C4-2B (cell line): Measurements from ENCODE around the gene C13orf46.

Source experiments
- H3K27ac ChIP-seq: fragments of 450-650 bp; 2 replicates; pipeline ENCODE4 v1.5.1; 2017
- ZFX ChIP-seq: fragments of 450-650 bp; IDR thresholded peaks from 2 replicates; pipeline ENCODE4 v1.6.1; 2017
- TF ChIP-seq, protein P1 (sequence below): fragments of 450-650 bp; conservative IDR thresholded peaks from 2 replicates; pipeline ENCODE4 v1.5.1; 2017; ENCODE audit warnings: mild to moderate bottlenecking

C13orf46 gene

DNA sequence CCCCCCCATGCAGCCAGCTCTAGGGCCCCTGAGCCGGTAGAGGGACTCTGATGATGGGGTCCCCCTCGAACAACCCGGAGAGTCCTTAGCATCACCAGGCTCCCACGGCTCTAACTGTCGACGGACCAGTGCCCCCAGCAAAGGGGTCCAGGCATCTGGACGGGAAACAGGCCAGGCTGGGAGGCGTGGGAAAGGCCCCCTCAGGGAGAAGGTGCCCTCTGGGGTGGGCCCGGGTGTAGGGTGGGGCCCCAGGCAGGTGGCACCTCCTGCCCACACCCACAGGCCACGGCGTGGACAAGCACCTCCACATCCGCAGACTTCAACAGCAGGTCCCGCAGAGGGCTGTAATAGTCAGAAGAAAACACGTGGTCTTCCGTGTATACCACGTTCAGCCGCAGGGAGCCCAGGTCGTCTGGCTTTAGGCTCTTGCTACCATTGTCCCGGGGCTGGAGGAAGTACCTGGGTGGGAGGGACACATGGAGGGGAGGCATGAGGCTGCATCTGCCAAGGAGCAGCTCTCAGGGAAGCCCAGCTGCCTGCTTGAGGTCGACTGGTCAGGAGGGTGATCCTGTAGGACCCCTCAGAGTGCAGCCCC, 44.7 kb upstream of the C13orf46 start:
- no peak overlapping the region for H3K27ac ChIP-seq
- TF ChIP-seq, protein P1, sequence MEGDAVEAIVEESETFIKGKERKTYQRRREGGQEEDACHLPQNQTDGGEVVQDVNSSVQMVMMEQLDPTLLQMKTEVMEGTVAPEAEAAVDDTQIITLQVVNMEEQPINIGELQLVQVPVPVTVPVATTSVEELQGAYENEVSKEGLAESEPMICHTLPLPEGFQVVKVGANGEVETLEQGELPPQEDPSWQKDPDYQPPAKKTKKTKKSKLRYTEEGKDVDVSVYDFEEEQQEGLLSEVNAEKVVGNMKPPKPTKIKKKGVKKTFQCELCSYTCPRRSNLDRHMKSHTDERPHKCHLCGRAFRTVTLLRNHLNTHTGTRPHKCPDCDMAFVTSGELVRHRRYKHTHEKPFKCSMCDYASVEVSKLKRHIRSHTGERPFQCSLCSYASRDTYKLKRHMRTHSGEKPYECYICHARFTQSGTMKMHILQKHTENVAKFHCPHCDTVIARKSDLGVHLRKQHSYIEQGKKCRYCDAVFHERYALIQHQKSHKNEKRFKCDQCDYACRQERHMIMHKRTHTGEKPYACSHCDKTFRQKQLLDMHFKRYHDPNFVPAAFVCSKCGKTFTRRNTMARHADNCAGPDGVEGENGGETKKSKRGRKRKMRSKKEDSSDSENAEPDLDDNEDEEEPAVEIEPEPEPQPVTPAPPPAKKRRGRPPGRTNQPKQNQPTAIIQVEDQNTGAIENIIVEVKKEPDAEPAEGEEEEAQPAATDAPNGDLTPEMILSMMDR: no peak
- TF ChIP-seq ZFX: no peak

DNA sequence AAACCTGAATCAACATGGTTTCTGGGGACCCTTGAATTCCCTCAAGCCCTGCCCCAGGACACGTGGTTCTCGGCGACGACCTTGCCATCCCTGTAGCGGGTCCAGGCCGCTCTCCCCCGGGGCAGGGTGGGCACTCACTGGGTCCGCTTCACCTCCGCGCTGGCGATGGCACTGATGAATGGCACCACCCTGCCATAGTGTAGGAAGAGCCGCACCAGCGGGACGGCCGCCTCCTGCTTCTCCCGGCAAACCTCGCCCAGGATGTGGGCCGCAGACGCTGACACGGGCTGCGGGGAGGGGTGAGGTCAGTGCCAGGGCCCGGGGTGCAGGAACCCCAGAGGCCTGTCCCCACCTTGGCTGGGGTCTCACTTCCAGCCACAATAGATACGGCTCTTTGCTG, 44.1 kb upstream of the C13orf46 start:
- H3K27ac ChIP-seq: no peak overlapping the region
- no peak for TF ChIP-seq ZFX
- TF ChIP-seq, protein P1: no peak

DNA sequence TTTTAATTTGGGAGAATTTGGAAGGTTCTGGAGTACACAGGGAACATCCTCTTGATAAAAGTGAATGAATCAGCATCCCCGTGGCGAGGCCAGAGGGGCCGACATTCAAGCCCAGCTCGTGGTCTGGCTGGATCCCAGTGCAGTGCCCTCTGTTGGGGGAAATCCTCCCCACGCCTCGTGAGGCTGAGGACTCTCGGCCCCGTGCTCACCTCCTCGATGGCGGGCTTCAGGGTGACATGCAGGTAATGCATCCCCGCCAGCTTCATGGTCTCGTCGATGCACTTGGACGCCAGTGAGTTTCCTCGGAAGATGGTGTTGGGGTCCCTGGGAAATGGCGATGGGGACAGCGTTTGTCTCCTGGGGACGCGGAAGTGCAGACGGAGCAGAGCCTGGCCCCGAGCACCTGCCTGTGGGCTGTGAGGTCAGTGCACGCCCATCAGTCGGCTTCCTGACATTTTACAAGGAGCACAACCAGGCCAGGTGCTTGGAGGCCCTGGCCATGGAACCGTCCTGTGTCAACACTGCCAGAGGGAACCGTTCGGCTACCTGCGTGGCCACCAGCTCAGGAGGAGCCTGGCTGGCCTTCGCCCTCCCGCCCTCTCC, 43.3 kb upstream of the C13orf46 start:
- no peak overlapping the region for H3K27ac ChIP-seq
- TF ChIP-seq, protein P1: no peak

DNA sequence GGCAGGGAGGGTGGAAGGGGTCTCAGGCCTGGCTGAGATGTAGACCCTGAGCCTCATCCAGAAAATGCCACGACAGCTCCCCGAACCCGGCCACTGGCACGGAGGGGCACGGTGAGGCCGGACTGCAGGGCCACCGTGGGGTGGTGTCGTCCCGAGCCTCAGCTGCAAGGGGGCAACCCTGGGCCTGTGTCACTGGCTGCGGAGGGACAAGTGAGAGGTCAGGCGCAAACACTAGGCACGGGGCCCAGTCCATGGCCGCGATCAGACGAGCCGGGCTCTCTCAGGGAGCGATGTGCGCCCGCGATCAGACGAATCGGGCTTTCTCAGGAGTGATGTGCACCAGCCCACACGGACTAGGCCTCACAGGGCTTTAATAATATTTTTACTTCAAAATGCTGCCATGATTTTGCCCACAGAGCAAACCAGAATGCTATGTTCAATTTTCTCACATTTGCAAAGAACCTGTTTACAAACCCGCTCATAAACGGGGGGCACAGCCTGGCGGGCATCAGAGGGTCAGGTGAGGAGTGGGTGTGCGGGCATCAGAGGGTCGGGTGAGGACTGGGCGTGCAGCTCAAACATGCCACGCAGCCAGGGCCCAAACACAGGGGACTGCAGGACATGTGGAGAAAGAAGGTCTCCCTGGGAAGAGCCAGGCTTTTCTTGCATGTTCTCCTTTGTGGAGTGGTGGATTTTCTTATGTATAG, 42.6 kb upstream of the C13orf46 start:
- TF ChIP-seq ZFX: no peak
- TF ChIP-seq, protein P1: no peak
- H3K27ac ChIP-seq: no peak overlapping the region

DNA sequence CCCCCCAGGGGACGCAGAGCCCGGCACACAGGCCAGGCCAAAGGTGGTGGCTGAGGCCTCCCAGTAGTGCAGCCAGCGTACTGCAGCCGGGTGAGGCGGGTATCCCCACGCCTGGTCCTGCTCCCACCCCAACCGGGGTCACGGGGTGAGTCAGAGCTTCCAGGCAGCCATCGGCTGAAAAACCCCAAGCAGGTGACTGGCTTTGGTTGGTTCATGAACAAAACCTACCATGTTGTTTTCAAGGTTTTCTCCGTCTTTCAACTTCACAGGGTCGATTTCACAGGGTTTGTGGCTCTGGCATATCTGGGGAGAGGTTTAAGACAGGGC, 42.1 kb upstream of the C13orf46 start:
- no peak overlapping the region for H3K27ac ChIP-seq
- TF ChIP-seq, protein P1: no peak
- TF ChIP-seq ZFX: no peak

DNA sequence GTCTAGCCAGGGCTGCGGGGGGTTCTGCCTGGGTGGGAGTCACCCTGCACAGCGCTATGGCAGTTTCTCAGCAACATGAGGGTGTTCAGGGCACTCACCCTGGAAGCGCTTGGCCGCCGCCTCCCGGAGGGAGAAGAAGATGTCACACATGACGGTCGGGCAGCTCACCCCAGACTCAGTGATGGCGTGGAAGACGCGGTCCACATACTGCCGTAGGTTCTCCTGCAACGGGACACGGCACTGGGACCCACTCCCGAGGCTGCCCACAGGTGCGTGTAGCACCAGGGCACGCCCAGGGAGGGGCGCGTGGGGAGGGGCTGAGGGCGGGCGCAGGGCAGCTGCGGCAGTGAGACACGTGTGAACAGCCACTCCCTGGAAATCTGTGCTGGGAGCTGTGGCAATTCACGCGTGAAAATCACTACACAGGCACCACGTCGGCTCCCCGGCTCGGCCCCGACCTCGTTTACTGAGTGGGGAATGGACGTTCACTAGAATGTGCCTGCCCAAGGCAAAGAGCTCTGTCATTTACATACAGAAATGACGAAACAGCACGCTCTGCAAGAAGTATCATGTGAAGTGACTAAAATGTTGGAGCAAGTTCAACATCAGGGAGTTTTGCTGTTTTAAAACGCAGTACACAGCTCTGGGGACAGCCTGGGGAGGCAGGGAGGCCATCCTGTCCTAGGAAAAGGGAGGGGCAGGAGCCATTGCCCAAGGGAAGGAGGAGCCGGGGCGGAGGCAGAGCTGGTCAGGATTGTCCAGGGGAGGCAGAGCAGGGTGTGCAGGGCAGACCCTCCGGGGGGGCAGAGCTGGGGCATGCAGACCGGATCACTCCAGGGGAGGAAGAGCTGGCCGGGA, 41.5 kb upstream of the C13orf46 start:
- TF ChIP-seq, protein P1: no peak
- TF ChIP-seq ZFX: no peak
- no peak overlapping the region for H3K27ac ChIP-seq
